Medulla oblongata (tissue), 1 donor: ENCODE measurements around the gene SERPINB1.

ENCODE experiments used
- DNase-seq: peaks from one replicate; pipeline ENCODE4 v3.0.0-alpha.2; 2015; ENCODE audit errors: extremely low spot score

The SERPINB1 gene

GRCh38 chr6:2794171-2794730, 47.4 kb downstream of the SERPINB1 start:
- DNase-seq, result no peak

DNA sequence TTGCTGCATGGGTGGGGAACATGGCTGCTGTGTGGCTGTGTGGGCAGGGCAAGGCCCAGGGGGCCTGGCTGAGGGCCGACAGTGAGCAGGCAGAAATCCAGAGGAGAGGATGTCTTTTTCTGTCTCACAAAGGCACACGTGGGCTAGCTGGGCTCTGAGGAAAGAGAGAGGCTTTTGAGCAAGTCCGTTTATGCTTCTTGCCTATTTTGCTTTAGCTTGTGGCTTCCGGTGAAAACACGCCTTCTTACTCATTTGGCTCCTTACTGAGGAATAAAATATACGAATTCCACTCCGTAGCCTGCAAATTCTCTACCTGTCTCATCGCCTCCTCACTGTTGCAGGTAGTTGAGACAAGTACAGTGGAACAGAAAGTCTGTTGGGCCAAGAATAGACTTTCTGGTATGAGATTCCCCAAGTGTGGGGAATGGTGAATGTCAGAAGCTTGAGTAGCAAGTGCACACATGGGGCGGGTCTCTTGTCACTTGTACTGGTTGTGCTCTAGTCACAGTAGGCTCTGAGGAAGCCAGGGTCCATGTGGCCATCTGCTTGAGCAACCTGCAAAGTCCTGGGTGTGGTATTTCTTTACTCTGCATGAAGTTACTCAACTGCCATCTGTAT, 48.0 kb downstream of the SERPINB1 start:
- peak; percentile 35 for DNase-seq

DNA sequence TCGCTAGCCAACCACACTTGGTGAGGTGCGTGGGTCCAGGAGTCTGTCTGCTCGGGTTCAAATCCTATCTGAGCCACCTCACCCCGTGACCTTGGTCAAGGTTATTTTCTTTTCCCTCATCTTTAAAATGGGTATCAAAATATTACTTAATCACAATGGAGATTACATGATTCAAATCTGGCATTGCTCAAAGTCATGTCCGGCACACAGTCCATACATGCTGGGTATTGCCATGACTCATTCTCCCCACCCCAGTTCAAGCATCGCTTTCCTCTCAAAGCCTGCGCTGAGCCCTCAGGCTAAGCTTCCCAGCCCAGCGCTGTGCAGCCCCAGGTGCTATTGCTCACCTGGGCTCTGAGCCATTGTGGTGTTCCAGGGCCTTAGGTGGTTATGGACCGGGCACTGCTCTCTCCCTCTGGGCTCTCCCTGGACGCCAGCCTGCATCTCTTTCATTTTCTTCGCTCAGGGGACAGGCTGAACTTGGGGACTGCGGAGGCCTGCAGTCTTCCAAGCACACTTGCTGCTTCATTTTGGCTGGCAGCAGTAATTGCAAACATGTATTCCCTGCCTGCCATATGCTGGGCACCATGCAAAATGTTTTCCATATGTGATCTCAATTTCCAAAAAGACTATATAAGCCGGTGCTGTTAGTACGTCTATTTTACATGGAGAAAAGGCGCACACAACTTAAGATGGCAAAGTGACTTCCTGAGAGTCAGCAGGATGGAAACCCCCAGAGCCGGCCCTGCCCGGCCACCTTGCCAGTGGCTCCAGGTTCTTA, 49.1 kb downstream of the SERPINB1 start:
- no peak for DNase-seq

DNA sequence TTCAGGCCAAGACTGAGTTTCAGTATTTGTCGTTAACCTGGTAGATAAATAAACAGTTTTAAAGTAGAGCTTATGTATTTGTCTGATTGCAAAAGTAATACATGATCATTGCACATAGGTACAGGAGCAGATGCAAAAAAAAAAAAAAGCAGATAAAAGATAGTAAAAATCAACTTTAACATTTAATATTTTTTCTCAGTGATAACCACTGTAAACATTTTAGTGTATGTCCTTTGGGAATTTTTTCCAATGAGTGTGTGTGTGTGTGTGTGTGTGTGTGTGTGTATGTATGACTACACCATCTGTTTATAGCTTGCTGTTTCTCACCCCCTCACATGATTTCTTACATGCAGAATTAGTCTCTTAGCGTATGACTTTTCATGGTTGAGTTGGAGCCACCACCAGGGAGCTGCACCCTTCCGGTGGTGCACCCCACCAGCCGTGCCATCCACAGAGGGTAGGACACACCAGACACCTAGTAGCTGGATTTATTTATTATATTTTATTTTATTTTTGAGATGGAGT, 50.2 kb downstream of the SERPINB1 start:
- no peak for DNase-seq

DNA sequence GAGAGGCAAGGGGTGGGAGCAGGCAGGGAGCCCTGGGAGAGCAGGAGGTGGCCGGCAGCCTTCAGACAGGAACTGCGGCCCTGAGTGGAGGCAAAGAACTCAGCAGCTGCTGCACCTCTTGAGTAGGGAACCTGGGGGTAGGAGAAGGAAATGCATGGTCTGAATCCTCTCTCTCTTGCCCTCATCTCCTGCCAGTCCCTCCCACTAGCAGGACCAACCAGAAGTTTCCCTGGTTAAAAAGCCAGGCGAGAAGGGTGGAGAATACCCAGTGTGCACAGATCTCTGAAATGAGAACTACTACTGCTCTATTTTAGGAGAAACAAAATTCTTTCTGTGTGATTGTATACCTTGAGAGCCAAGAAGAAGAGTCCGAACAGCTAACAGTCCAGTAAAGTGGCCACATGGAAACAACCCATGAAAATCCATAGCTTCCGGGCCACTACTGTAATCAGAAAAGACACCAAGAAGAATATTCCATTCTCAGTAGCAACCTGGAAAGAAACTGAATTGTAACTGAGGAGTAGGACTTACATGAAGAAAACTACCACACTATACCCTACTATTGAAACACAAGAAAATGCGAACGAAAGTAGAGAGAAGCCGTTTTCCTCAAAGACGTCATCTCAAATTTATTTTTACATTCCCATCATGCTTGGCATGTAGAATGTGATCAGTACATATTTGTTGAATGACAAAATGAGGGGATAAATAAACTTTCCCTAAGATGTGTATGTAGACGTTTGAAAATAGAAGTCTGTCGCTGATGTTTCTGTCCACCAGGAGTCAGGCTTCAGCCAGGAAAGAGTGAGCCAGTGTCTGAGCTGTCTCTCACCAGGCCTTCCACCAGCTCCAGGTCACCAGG, 50.8 kb downstream of the SERPINB1 start:
- DNase-seq, result peak; percentile 79

DNA sequence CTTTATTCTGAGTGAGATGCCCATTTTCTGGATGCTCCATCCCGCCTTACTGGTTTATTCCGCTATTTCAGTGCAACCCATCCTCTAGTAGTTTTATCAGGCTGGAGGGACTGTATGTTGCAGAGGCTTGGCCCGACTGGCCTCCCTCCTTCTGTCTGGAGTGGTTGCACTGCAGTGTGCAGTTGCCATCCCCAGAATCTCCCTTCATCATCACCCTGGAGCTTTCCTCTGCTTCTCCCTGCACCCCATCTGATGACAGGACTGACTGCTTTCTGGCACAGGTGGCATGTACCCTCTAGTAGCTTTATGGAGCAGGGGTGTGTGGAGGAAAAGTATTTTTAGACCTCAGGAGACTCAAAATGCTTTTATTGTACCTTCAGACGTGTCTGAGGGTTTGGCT, 55.4 kb downstream of the SERPINB1 start:
- no peak for DNase-seq

GRCh38 chr6:2784930-2785329, 56.7 kb downstream of the SERPINB1 start:
- no peak for DNase-seq

- no peak for DNase-seq
These were observed 57.6 kb downstream of the SERPINB1 start for GRCh38 chr6:2784061-2784460.

DNA sequence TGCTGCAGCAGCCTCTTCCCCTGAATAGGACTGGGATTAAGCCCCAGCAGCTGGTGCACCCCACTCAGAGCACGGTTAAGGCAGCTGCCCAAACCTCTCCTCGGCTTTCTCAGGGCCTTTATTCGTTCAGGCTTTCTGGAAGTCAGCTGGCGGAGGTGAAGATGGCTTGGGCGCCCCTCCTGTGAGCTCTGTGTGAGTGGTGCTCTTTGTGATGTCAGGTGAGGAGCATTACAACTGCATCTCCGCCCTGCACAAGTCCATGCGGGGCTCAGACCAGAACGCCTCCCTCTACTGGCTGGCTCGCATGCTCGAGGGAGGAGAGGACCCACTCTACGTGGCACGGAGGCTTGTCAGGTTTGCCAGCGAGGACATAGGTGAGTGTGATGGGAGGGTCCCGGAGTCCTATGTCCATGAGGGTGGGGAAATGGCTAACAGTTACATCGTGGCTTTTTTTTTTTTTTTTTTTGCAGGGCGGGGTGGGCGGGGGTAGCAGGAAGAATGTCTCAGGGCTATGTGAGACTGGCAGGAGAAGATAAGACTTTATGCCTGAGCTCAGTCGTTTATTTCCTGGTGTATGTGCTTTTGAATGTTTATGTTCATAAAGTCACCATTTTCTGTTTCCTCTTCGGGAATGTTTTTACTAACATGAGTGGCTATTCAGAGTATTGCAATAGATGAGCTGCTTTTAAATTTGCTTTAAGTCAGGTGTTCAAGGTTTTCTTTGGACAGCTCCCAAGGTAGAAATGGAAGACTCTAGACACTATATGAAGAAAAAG, 58.3 kb downstream of the SERPINB1 start:
- DNase-seq, result no peak

DNA sequence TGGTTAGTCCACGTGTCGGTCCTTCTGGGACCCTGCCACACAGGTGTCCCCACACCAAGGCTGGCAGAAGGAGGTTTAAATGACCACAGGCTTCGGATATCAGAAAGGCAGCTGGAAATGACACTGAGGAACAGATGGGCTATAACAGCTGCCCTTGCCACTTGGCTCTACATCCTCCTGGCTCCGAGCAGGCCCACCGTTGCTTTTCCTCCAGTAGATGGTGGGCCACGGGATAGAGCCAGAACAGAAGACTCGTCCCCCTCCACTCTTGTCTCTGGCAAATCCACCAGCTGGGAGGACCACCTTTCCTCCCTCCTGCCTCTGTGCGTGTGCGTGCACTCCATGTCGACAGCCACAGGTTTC, 58.9 kb downstream of the SERPINB1 start:
- DNase-seq, result no peak

DNA sequence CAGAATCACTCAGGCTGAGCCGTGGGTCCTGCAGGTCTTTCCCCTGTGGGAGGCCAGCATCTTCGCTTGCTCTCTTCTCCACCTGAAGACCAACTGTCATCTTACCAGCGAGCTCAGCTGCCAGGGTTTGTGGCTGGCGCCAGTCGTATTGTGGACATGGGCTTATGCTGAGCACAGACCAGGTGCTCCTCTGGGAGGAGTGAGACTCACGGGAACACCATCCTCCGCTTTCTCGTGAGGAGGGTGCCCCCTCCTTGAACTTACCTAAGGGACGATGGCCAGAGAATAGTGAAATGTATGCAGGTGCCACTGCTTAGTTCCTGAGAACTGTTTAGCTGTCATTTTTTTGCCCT, 59.3 kb downstream of the SERPINB1 start:
- DNase-seq, result no peak
